Spleen (tissue), 11 donors: ENCODE results near the gene CARS1. TPM values are rescaled to one million over a fixed set of nuclear protein-coding genes. Genes with fewer than 3 reads are reported as not detected.
A peak's percentile ranks its signal among the peaks of the same experiment; 100 is the strongest.

Experiments
- DNase-seq: peaks from one replicate; pipeline ENCODE4 v3.0.0-alpha.2; 2020
- H3K27ac ChIP-seq, 8 donors: fragments of 200-600 bp; sonication (generic) in 7 of 8; 1 replicate in 4 of 8; 2 replicates in 4 of 8; pipeline versions ENCODE4 v1.5.0 to v1.8.0; 2016 to 2021; ENCODE audit warnings: inconsistent platforms in 4 of 8, mild to moderate bottlenecking in 4 of 8, moderate library complexity in 1 of 8
- H3K27me3 ChIP-seq, 7 donors: fragments of 200-600 bp; sonication (generic) in 6 of 7; replicated peaks in 1 of 7; 1 replicate in 4 of 7; 2 replicates in 3 of 7; pipeline versions ENCODE4 v1.5.0 to v1.8.0; 2016 to 2021; ENCODE audit warnings: inconsistent platforms in 3 of 7, mild to moderate bottlenecking in 1 of 7
- H3K36me3 ChIP-seq, 6 donors: fragments of 200-600 bp; sonication (generic) in 5 of 6; 1 replicate in 4 of 6; 2 replicates in 2 of 6; pipeline versions ENCODE4 v1.5.0 to v1.8.0; 2016 to 2021; ENCODE audit warnings: inconsistent platforms in 2 of 6
- H3K4me1 ChIP-seq, 6 donors: fragments of 200-600 bp; sonication (generic) in 5 of 6; 1 replicate in 3 of 6; 2 replicates in 3 of 6; pipeline versions ENCODE4 v1.5.0 to v1.8.0; 2016 to 2021; ENCODE audit warnings: inconsistent platforms in 3 of 6
- H3K4me3 ChIP-seq, 8 donors: fragments of 200-600 bp; sonication (generic) in 7 of 8; 1 replicate in 4 of 8; 2 replicates in 4 of 8; pipeline versions ENCODE4 v1.5.0 to v1.8.0; 2016 to 2021; ENCODE audit warnings: inconsistent platforms in 4 of 8, mild to moderate bottlenecking in 4 of 8, moderate library complexity in 2 of 8
- H3K9me3 ChIP-seq, 8 donors: fragments of 200-600 bp; sonication (generic) in 7 of 8; 1 replicate in 4 of 8; 2 replicates in 4 of 8; pipeline versions ENCODE4 v1.5.0 to v1.8.0; 2016 to 2021; ENCODE audit warnings: inconsistent platforms in 4 of 8
- CTCF ChIP-seq, 11 experiments: fragments of 200-600 bp in 7 of 11; fragments of 450-650 bp in 4 of 11; sonication (generic) in 4 of 11; IDR thresholded peaks in 8 of 11; conservative IDR thresholded peaks in 3 of 11; 1 replicate in 7 of 11; 2 replicates in 4 of 11; pipeline versions ENCODE4 v1.4.0 to v1.8.0; 2016 to 2021; ENCODE audit warnings: antibody characterized with exemption in 11 of 11, inconsistent platforms in 4 of 11, mild to moderate bottlenecking in 1 of 11
- POLR2A ChIP-seq, 3 donors: fragments of 450-650 bp; IDR thresholded peaks; one replicate each; pipeline ENCODE4 v1.5.1; 2017; ENCODE audit warnings: antibody characterized with exemption in 3 of 3, mild to moderate bottlenecking in 1 of 3
- POLR2AphosphoS5 ChIP-seq, 3 donors: sonication (generic); formaldehyde crosslinking; IDR thresholded peaks; one replicate each; pipeline ENCODE4 v1.5.1; 2017; ENCODE audit warnings: antibody characterized with exemption in 3 of 3
- WGBS, 5 donors: extraction: QIAGEN DNeasy Blood & Tissue Kit in 3 of 5; methylation state at CpG; one replicate each; pipeline versions ENCODE4 v1.1.5 to v1.1.7; 2013 to 2018; 5-methylcytosine and 5-hydroxymethylcytosine counted together
- intact Hi-C: fragments of 100-400 bp; cut with DNase I; formaldehyde crosslinking; loops from one replicate; pipeline ENCODE4 v1.15.0; 2023; ENCODE audit warnings: low total_unique reads
- polyA plus RNA-seq, 3 donors: library from polyadenylated mRNA; stranded (reverse); fragments of 200-250 nt; gene quantifications; one replicate each; pipeline ENCODE4 v1.2.1, GENCODE V29; 2013
- total RNA-seq, 7 donors: library from RNA; depleted of rRNA in 3 of 7; stranded (reverse); fragments of >200 nt in 3 of 7; fragmentation: NEBNext Ultra II Directional in 4 of 7; extraction: Animal tissue kit (Norgen Biotek cat#: 25700) in 4 of 7; gene quantifications; one replicate each; pipeline versions ENCODE4 v1.1.0 to v1.2.1, GENCODE V29; 2016 to 2021
- donor health status: healthy with polysubstance abuse.
- donor health status: DM: no; HTN: no; CAD: no; lungs with moderate emphysema.
- donor health status: DM: no; HTN: no; CAD: no.
- donor health status: Bipolar disorder and iron deficiency.
- donor health status: healthy.
- donor health status: DM: no; HTN: no; CAD: no.
- donor health status: DM: yes; HTN: yes; CAD: no.

The CARS1 gene
- total and polyA plus RNA-seq, 10 donors, result 18.6 to 64.9 (median 37.5) TPM

DNA sequence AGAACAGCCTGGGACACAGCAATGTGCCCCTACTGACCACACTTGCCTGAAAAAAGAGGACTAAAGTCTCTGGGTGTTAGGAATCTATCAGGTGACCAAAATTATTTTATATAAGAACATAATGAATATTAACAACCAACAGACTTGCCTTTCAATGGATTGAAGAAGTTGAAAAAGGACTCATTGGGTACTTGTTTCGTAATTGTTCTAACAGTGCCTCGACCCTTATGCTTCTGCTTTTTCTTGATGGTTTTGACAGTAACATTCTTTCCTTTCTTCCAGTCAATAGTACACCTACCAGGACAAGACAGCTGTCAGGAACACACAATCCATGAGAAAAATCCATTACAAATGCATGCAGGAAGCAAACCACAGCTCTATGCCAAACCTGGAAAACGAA is 99.0 kb downstream of the CARS1 start:
- 63 to 82% (median 67%) methylated on average over 3 of the region's 3 CpGs for WGBS, 5 donors
- H3K27ac ChIP-seq, result peak overlapping the region in 3 of 8 donors; percentile 47 to 57 (median 54)
- intact Hi-C loops, result no loop called here
- no peak for DNase-seq
- H3K4me1 ChIP-seq, result peaks cover 0 to 32% (median 6%) of the 10 kb centered on the region in 6 donors
- H3K9me3 ChIP-seq, result no peaks in the 10 kb centered on the region
- TF ChIP-seq CTCF (IDR thresholded peaks at IDR 0.05 in 8 of 11, conservative IDR thresholded peaks at IDR 0.05 in 3 of 11) (no peak), POLR2A (IDR thresholded peaks at IDR 0.05) (no peak), POLR2AphosphoS5 (IDR thresholded peaks at IDR 0.05) (no peak)
- no peaks in the 10 kb centered on the region for H3K27me3 ChIP-seq
- no peak overlapping the region for H3K4me3 ChIP-seq
- H3K36me3 ChIP-seq, result peaks cover 8 to 100% (median 94%) of the 10 kb centered on the region in 6 donors

GRCh38 chr11:2955906-2956476 is 101.2 kb downstream of the CARS1 start:
- Histone ChIP-seq H3K9me3 (no peaks in the 10 kb centered on the region), H3K4me3 (no peak overlapping the region), H3K36me3 (peaks cover 14 to 100% (median 99%) of the 10 kb centered on the region in 6 donors), H3K4me1 (peaks cover 0 to 39% (median under 1%) of the 10 kb centered on the region in 6 donors), H3K27ac (no peak overlapping the region), H3K27me3 (no peaks in the 10 kb centered on the region)
- no peak for DNase-seq
- no peak for TF ChIP-seq POLR2AphosphoS5 (IDR thresholded peaks at IDR 0.05)
- no peak for TF ChIP-seq POLR2A (IDR thresholded peaks at IDR 0.05)
- no peak for TF ChIP-seq CTCF (IDR thresholded peaks at IDR 0.05 in 8 of 11, conservative IDR thresholded peaks at IDR 0.05 in 3 of 11)
- 77 to 90% (median 89%) methylated on average over 6 of the region's 6 CpGs for WGBS, 5 donors
- intact Hi-C loops, result no loop called here

GRCh38 chr11:2954263-2954662 is 103.0 kb downstream of the CARS1 start:
- peaks cover 14 to 100% (median 100%) of the 10 kb centered on the region in 6 donors for H3K36me3 ChIP-seq
- DNase-seq, result no peak
- whole genome bisulfite sequencing, 5 donors, result 88 to 95% (median 90%) methylated on average over 6 of the region's 6 CpGs

GRCh38 chr11:2952290-2952689 is 104.9 kb downstream of the CARS1 start:
- peak overlapping the region in 2 of 8 donors; percentile 24 to 26 for H3K27ac ChIP-seq
- intact Hi-C loops, result no loop called here
- peaks cover 10 to 100% (median 98%) of the 10 kb centered on the region in 6 donors for H3K36me3 ChIP-seq
- WGBS, 5 donors, result 67 to 74% (median 69%) methylated on average over 6 of the region's 6 CpGs
- H3K27me3 ChIP-seq, result no peaks in the 10 kb centered on the region
- DNase-seq, result no peak
- H3K9me3 ChIP-seq, result no peaks in the 10 kb centered on the region
- TF ChIP-seq CTCF (IDR thresholded peaks at IDR 0.05 in 8 of 11, conservative IDR thresholded peaks at IDR 0.05 in 3 of 11), result no peak
- TF ChIP-seq POLR2A (IDR thresholded peaks at IDR 0.05), result no peak
- peak in 2 of 3 donors; percentile 31 to 44 for TF ChIP-seq POLR2AphosphoS5 (IDR thresholded peaks at IDR 0.05)
- peaks cover 0 to 33% (median 0%) of the 10 kb centered on the region in 6 donors for H3K4me1 ChIP-seq
- H3K4me3 ChIP-seq, result no peak overlapping the region

More at GRCh38 chr11:2954263-2954662, 103.0 kb downstream of the CARS1 start:
- no peaks in the 10 kb centered on the region for H3K27me3 ChIP-seq
- TF ChIP-seq POLR2AphosphoS5 (IDR thresholded peaks at IDR 0.05), result no peak
- TF ChIP-seq POLR2A (IDR thresholded peaks at IDR 0.05), result no peak
- H3K4me1 ChIP-seq, result peaks cover 0 to 37% (median 0%) of the 10 kb centered on the region in 6 donors
- no peak overlapping the region for H3K4me3 ChIP-seq
- H3K9me3 ChIP-seq, result no peaks in the 10 kb centered on the region
- H3K27ac ChIP-seq, result no peak overlapping the region
- intact Hi-C loops, result no loop called here
